Nephron progenitor cell (in vitro differentiated cells): Measurements from ENCODE around the gene NOA1.
"Not testable (repeated sequence)": the region's sequence is repeated elsewhere in the genome, so short reads cannot be mapped to it uniquely, and the experiment has no call there.

Experiments
- DNase-seq: peaks from one replicate; pipeline ENCODE4 v3.0.0; 2021
- H3K27ac Mint-ChIP-seq: 2 replicates; pipeline ENCODE4 v1.8.0; 2021; ENCODE audit warnings: mild to moderate bottlenecking, moderate library complexity, mixed read lengths
- H3K27me3 Mint-ChIP-seq: 2 replicates; pipeline ENCODE4 v1.8.0; 2021; ENCODE audit warnings: mild to moderate bottlenecking, low read depth, mixed read lengths; ENCODE audit not compliant: poor library complexity
- H3K36me3 Mint-ChIP-seq: 2 replicates; pipeline ENCODE4 v1.8.0; 2021; ENCODE audit warnings: low read depth, mixed read lengths
- H3K4me1 Mint-ChIP-seq: 2 replicates; pipeline ENCODE4 v1.8.0; 2021; ENCODE audit warnings: mixed read lengths
- H3K4me3 Mint-ChIP-seq: 2 replicates; pipeline ENCODE4 v1.8.0; 2021; ENCODE audit warnings: mild to moderate bottlenecking, moderate library complexity, mixed read lengths
- H3K9me3 Mint-ChIP-seq: 2 replicates; pipeline ENCODE4 v1.8.0; 2021; ENCODE audit warnings: mild to moderate bottlenecking, moderate library complexity, mixed read lengths
- TF ChIP-seq, protein P1 (sequence below): fragments of 200-600 bp; sonication (generic); IDR thresholded peaks from 2 replicates; pipeline ENCODE4 v1.5.0; 2021; ENCODE audit warnings: antibody characterized with exemption

The NOA1 gene

DNA sequence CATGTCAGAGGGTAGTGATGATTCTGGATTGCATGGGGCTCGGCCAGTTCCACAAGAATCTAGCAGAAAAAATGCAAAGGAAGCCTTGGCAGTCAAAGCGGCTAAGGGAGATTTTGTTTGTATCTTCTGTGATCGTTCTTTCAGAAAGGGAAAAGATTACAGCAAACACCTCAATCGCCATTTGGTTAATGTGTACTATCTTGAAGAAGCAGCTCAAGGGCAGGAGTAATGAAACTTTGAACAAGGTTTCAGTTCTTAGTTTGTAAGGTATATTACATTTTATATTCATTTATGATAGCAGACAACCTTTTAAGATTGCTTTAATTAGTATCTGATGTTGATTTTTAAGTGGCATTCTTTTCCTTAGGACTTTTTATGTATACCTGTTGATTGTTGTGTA is 45.5 kb downstream of the NOA1 start:
- H3K4me3 Mint-ChIP-seq = no peak overlapping the region
- H3K27ac Mint-ChIP-seq = no peak overlapping the region
- no peaks in the 10 kb centered on the region for H3K4me1 Mint-ChIP-seq
- TF ChIP-seq, protein P1, sequence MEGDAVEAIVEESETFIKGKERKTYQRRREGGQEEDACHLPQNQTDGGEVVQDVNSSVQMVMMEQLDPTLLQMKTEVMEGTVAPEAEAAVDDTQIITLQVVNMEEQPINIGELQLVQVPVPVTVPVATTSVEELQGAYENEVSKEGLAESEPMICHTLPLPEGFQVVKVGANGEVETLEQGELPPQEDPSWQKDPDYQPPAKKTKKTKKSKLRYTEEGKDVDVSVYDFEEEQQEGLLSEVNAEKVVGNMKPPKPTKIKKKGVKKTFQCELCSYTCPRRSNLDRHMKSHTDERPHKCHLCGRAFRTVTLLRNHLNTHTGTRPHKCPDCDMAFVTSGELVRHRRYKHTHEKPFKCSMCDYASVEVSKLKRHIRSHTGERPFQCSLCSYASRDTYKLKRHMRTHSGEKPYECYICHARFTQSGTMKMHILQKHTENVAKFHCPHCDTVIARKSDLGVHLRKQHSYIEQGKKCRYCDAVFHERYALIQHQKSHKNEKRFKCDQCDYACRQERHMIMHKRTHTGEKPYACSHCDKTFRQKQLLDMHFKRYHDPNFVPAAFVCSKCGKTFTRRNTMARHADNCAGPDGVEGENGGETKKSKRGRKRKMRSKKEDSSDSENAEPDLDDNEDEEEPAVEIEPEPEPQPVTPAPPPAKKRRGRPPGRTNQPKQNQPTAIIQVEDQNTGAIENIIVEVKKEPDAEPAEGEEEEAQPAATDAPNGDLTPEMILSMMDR = no peak
- peaks cover 5% of the 10 kb centered on the region for H3K27me3 Mint-ChIP-seq
- no peak for DNase-seq
- no peaks in the 10 kb centered on the region for H3K9me3 Mint-ChIP-seq
- H3K36me3 Mint-ChIP-seq = peaks cover 73% of the 10 kb centered on the region

GRCh38 chr4:56930638-56931037 is 46.8 kb downstream of the NOA1 start:
- TF ChIP-seq, protein P1 = no peak
- Mint-ChIP-seq H3K4me3 (no peak overlapping the region), H3K4me1 (no peaks in the 10 kb centered on the region), H3K27ac (no peak overlapping the region), H3K27me3 (peaks cover 3% of the 10 kb centered on the region), H3K36me3 (peaks cover 79% of the 10 kb centered on the region), H3K9me3 (no peaks in the 10 kb centered on the region)
- no peak for DNase-seq

DNA sequence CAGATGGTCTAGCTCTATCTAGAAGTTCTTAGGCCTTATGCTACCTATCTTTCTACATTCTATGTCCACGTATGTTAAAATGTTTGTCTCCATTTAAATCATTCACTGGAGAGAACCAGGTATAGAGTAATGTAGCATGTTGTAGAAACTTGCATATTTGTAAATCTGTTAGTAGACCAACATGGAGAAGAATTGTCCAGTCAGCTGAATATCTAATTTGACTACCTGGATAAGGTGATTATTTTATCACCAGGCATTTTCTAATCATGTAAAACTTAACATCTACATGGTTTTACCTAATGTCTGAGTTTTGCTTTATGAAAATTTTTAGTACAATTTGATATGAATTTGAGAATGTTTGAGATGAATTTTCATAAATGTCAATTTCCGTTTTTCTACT is 50.2 kb downstream of the NOA1 start:
- Mint-ChIP-seq H3K27ac (no peak overlapping the region), H3K27me3 (peaks cover 2% of the 10 kb centered on the region), H3K9me3 (no peaks in the 10 kb centered on the region), H3K4me3 (no peak overlapping the region), H3K4me1 (no peaks in the 10 kb centered on the region), H3K36me3 (peaks cover 84% of the 10 kb centered on the region)
- TF ChIP-seq, protein P1 = no peak
- DNase-seq = no peak

- not testable (repeated sequence) for DNase-seq, H3K4me3 Mint-ChIP-seq, H3K9me3 Mint-ChIP-seq, H3K27me3 Mint-ChIP-seq, H3K27ac Mint-ChIP-seq
- H3K4me1 Mint-ChIP-seq = peaks cover 42% of the 10 kb centered on the region
- H3K36me3 Mint-ChIP-seq = peaks cover 80% of the 10 kb centered on the region
Observed at GRCh38 chr4:56914977-56915376, 62.4 kb downstream of the NOA1 start.

DNA sequence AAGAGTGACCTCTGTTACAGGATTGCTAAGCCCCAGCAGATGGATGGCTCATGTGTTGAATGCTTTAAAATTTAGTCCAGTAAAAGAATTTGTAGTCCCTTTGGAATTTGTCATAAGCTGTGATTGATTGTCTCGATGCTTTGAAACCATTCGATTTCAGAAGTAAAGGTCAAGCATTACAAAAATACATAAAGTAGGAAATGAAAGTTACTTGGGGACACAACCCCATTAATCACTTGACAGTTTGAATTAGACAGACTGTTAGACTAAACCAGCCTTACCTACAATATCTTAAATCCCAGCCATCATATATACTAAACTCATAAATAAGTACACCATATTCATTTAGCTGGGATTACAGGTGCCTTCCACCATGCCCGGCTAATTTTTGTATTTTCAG is 63.1 kb downstream of the NOA1 start:
- TF ChIP-seq, protein P1 = no peak
- H3K36me3 Mint-ChIP-seq = peaks cover 74% of the 10 kb centered on the region
- H3K4me3 Mint-ChIP-seq = no peak overlapping the region
- no peak for DNase-seq
- H3K4me1 Mint-ChIP-seq = peaks cover 45% of the 10 kb centered on the region
- H3K27ac Mint-ChIP-seq = no peak overlapping the region
- no peaks in the 10 kb centered on the region for H3K27me3 Mint-ChIP-seq
- H3K9me3 Mint-ChIP-seq = no peaks in the 10 kb centered on the region
